ENCODE data around the gene RPRD2.

GRCh38 chr1:150484431-150484830, 120.5 kb downstream of the RPRD2 start:
- TF ChIP-seq CTCF (IDR thresholded peaks at IDR 0.05) (no peak), POLR2A (IDR thresholded peaks at IDR 0.05) (no peak)
